OCI-LY7 (cell line): Measurements from ENCODE around the gene ILDR2. TPM values are rescaled to one million over a fixed set of nuclear protein-coding genes. Genes with fewer than 3 reads are reported as not detected.

Source experiments
- BruUV-seq: library from RNA; stranded (reverse); fragments of 400-500 nt; replicated peaks from 2 replicates; lab custom pipeline; 2021; lab: Mats Ljungman, UMichigan
- CTCF ChIA-PET: fragments of 300-600 bp; sonication (Branson Sonifier 250); formaldehyde crosslinking; loops from one replicate; lab custom pipeline; 2022; ENCODE audit warnings: antibody characterized with exemption; ENCODE audit not compliant: unreplicated experiment; lab: Charles Lee
- POLR2A ChIA-PET: fragments of 300-600 bp; sonication (Branson Sonifier 250); formaldehyde crosslinking; loops from one replicate; lab custom pipeline; 2022; ENCODE audit warnings: antibody characterized with exemption; lab: Charles Lee
- DNase-seq: peaks from one replicate; pipeline ENCODE4 v3.0.0-alpha.2; 2015; ENCODE audit warnings: low spot score
- H2AFZ ChIP-seq: fragments of 200-600 bp; sonication (generic), shearing (Covaris generic); 2 replicates; pipeline ENCODE4 v1.6.1; 2014; ENCODE audit warnings: mild to moderate bottlenecking, antibody characterized with exemption, low read length, moderate library complexity
- H3K27ac ChIP-seq: fragments of 200-600 bp; sonication (generic); 2 replicates; pipeline ENCODE4 v1.5.1; 2014; ENCODE audit warnings: mixed run types, low read depth, mild to moderate bottlenecking, moderate library complexity, low read length, inconsistent platforms; ENCODE audit not compliant: poor library complexity, severe bottlenecking
- H3K36me3 ChIP-seq: fragments of 200-600 bp; sonication (generic); 2 replicates; pipeline ENCODE4 v1.6.1; 2014; ENCODE audit warnings: mild to moderate bottlenecking, antibody characterized with exemption, low read length, moderate library complexity, mixed read lengths; ENCODE audit not compliant: insufficient read depth
- H3K4me1 ChIP-seq: fragments of 200-600 bp; sonication (generic); 2 replicates; pipeline ENCODE4 v1.5.1; 2014; ENCODE audit warnings: mild to moderate bottlenecking, low read length; ENCODE audit not compliant: insufficient read depth, poor library complexity, severe bottlenecking
- H3K4me2 ChIP-seq: fragments of 200-600 bp; sonication (generic); 2 replicates; pipeline ENCODE4 v1.6.1; 2014; ENCODE audit warnings: mild to moderate bottlenecking, low read length
- H3K4me3 ChIP-seq: fragments of 200-600 bp; sonication (generic); 2 replicates; pipeline ENCODE4 v1.5.1; 2014; ENCODE audit warnings: mild to moderate bottlenecking, low read depth, low read length; ENCODE audit not compliant: poor library complexity, severe bottlenecking
- H3K79me2 ChIP-seq: fragments of 200-600 bp; sonication (generic); 2 replicates; pipeline ENCODE4 v1.6.1; 2016; ENCODE audit warnings: low read depth, mild to moderate bottlenecking, low read length, moderate library complexity, mixed read lengths; ENCODE audit not compliant: insufficient read depth
- H3K9me2 ChIP-seq: fragments of 200-600 bp; sonication (generic); 2 replicates; pipeline ENCODE4 v1.6.1; 2016; ENCODE audit warnings: mild to moderate bottlenecking, low read length, mixed read lengths; ENCODE audit not compliant: insufficient read depth
- H3K9me3 ChIP-seq: fragments of 200-600 bp; sonication (generic); 2 replicates; pipeline ENCODE4 v1.6.1; 2014; ENCODE audit warnings: mild to moderate bottlenecking, mixed run types, low read length, mixed read lengths
- H4K20me1 ChIP-seq: fragments of 200-600 bp; sonication (generic); 2 replicates; pipeline ENCODE4 v1.6.1; 2014; ENCODE audit warnings: mild to moderate bottlenecking, antibody characterized with exemption, low read length, moderate library complexity, mixed read lengths; ENCODE audit not compliant: insufficient read depth
- CTCF ChIP-seq: fragments of 200-600 bp; sonication (generic); conservative IDR thresholded peaks from 2 replicates; pipeline ENCODE4 v1.5.1; 2014; ENCODE audit warnings: mild to moderate bottlenecking, antibody characterized with exemption, low read length, moderate library complexity, mixed read lengths
- EZH2phosphoT487 ChIP-seq: fragments of 200-600 bp; sonication (generic); IDR thresholded peaks from 2 replicates; pipeline ENCODE4 v1.6.1; 2018; ENCODE audit warnings: low read depth, borderline replicate concordance, mild to moderate bottlenecking, mixed run types, antibody characterized with exemption, low read length, moderate library complexity, mixed read lengths
- intact Hi-C: fragments of 100-400 bp; cut with micrococcal nuclease; formaldehyde crosslinking; loops from one replicate; pipeline ENCODE4 v1.10.0; 2022; ENCODE audit not compliant: unreplicated experiment
- small RNA-seq: library from RNA; depleted of rRNA; stranded (forward); fragments of <200 nt; gene quantifications from one replicate; pipeline ENCODE3, GENCODE V24; 2014
- total RNA-seq, 2 experiments: library from RNA; depleted of rRNA in 1 of 2; stranded (reverse); fragments of >200 nt in 1 of 2; shearing (Covaris generic) in 1 of 2; gene quantifications; 2 replicates each; pipeline ENCODE4 v1.2.3, GENCODE V29; 2014 to 2022

ILDR2 gene
- total RNA-seq, 2 experiments from 2014 or later, result 3.2 to 5.3 TPM

DNA sequence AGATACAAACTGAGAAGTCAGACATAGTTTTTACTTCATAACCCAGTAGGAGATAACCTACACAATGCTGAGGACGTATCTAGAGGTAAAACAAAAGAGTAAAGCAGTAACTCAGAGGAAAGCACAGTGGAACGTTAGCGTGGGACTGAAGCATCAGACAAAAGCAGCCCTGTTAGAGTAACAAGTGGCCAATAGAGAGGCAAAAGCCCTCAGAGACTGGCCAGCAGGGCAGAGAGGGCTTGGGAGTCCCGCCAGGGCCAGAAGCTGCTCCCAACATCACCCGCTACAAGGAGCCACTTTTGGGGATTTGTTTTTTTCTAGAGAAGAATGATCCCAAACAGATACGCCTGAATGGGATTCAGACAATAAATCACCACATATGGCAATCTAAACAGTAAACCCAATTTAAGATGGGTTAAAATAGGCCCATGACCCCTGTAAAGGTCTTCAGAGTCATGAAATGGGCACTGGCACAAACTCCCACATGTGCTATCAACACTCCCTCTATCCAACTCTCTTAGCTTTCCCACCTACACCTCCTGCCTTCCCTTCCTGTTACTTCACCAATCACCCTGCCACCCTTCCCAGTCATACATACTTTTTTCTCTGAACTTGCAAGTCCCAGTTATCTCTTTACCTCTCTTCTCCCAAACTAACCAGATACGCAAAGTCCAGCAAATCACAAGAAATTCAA is 116.5 kb downstream of the ILDR2 start:
- no TSS peak for BruUV-seq
- Histone ChIP-seq H3K36me3 (peaks cover 100% of the 10 kb centered on the region), H3K4me2 (no peak overlapping the region), H3K79me2 (no peaks in the 10 kb centered on the region; the same call in 1 of the 2 replicates), H3K9me2 (no peaks in the 10 kb centered on the region), H3K27ac (no peak overlapping the region), H3K9me3 (no peaks in the 10 kb centered on the region), H3K4me1 (peaks cover 10% of the 10 kb centered on the region), H3K4me3 (no peak overlapping the region), H4K20me1 (peaks cover 4% of the 10 kb centered on the region; the same call in 1 of the 2 replicates), H2AFZ (no peak overlapping the region)
- no peak for DNase-seq
- TF ChIP-seq EZH2phosphoT487 (no peak), CTCF (no peak)
- ChIA-PET POLR2A (interaction anchor here (0.6 to 1.4 kb wide), 3 partner anchors 9 to 681 kb away, joined by 3 to 5 read pairs (median 3); no protein-coding TSS in a partner anchor), CTCF (no interaction called here)
- intact Hi-C loops, result no loop called here

Small RNA genes within 50 kb of the gene (small RNA-seq; reads per million reads assigned to genes)
- gene RNA5SP65, result 1.0 reads per million, percentile 51 among the genes with 10 or more reads in this experiment

Other genes starting within 250 kb of the ILDR2 start
- 27.2 and 33.4 TPM in 2 replicates for gene POGK, start 136.1 kb downstream of the ILDR2 start, total RNA-seq (2014; rRNA removed; shearing (Covaris generic))
- gene POGK, start 136.1 kb downstream of the ILDR2 start, total RNA-seq (2022), result 37.4 and 41.9 TPM in 2 replicates
- gene TADA1, start 99.3 kb downstream of the ILDR2 start, total RNA-seq (2014; rRNA removed; shearing (Covaris generic)), result 14.9 and 16.9 TPM in 2 replicates
- 16.4 and 20.3 TPM in 2 replicates for gene TADA1, start 99.3 kb downstream of the ILDR2 start, total RNA-seq (2022)
- not detected in 2 replicates for gene MAEL, start 13.7 kb upstream of the ILDR2 start, total RNA-seq (2014; rRNA removed; shearing (Covaris generic))
- gene MAEL, start 13.7 kb upstream of the ILDR2 start, total RNA-seq (2022), result not detected in 2 replicates
- gene GPA33, start 114.8 kb upstream of the ILDR2 start, total RNA-seq (2014; rRNA removed; shearing (Covaris generic)), result not detected in 2 replicates
- gene GPA33, start 114.8 kb upstream of the ILDR2 start, total RNA-seq (2022), result not detected in 2 replicates
- gene STYXL2, start 118.5 kb upstream of the ILDR2 start, total RNA-seq (2014; rRNA removed; shearing (Covaris generic)), result not detected in 2 replicates
- gene STYXL2, start 118.5 kb upstream of the ILDR2 start, total RNA-seq (2022), result not detected in 2 replicates
- gene POU2F1, start 245.3 kb upstream of the ILDR2 start, total RNA-seq (2014; rRNA removed; shearing (Covaris generic)), result 18.7 and 21.2 TPM in 2 replicates
- 52.3 and 53.4 TPM in 2 replicates for gene POU2F1, start 245.3 kb upstream of the ILDR2 start, total RNA-seq (2022)